ENCODE data around the gene FFAR3. TPM values are rescaled to one million over a fixed set of nuclear protein-coding genes. Genes with fewer than 3 reads are reported as not detected.

Gene FFAR3
- total RNA-seq, 2 experiments from 2014 or later = 0.19 TPM; not detected in 1

DNA sequence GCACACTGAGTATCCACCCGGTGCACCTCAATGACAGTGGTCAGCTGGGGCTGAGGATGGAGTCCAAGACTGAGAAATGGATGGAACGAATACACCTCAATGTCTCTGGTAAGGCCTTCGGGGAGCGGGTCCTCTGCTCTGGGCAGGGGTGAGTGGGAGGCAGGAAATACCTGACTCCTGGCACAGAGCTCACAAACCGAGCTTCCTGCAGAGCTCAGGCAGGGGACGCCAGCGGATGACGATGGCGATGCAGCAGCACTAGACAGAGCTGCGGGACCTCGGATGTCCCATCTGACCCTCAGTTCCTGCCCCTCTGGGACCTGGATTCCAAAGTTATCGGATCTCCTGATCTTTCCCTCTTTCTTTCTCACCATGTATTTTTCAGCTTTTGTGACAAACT lies 25.4 kb upstream of the FFAR3 start:
- no peak overlapping the region for H2AFZ ChIP-seq (ENCODE audit: low read length)
- ChIA-PET CTCF (ENCODE audit: unreplicated experiment) (interaction anchor here (0.6 to 1.1 kb wide), 3 partner anchors 15 to 162 kb away, joined by 3 to 4 read pairs (median 3); partner anchors contain the start of gene FFAR1), POLR2A (interaction anchor here (0.8 to 6.1 kb wide), 6 partner anchors 9 to 25 kb away, joined by 3 to 33 read pairs (median 8); partner anchors contain the start of gene FFAR1)
- DNase-seq (ENCODE audit: low spot score) = peak; percentile 72
- H3K4me3 ChIP-seq (ENCODE audit: low read depth, low read length, poor library complexity, severe bottlenecking) = peak overlapping the region; percentile 88
- peaks cover 29% of the 10 kb centered on the region; the same call in 1 of the 2 replicates for H4K20me1 ChIP-seq (ENCODE audit: insufficient read depth, low read length)
- peak overlapping the region; percentile 89 for H3K4me2 ChIP-seq (ENCODE audit: low read length)
- intact Hi-C loops (cut with micrococcal nuclease; ENCODE audit: unreplicated experiment) = no loop called here
- H3K9me3 ChIP-seq (ENCODE audit: low read length) = no peaks in the 10 kb centered on the region
- peaks cover 81% of the 10 kb centered on the region for H3K36me3 ChIP-seq (ENCODE audit: insufficient read depth, low read length)
- H3K79me2 ChIP-seq (ENCODE audit: insufficient read depth, low read depth, low read length) = peaks cover 89% of the 10 kb centered on the region
- TF ChIP-seq, protein P1, sequence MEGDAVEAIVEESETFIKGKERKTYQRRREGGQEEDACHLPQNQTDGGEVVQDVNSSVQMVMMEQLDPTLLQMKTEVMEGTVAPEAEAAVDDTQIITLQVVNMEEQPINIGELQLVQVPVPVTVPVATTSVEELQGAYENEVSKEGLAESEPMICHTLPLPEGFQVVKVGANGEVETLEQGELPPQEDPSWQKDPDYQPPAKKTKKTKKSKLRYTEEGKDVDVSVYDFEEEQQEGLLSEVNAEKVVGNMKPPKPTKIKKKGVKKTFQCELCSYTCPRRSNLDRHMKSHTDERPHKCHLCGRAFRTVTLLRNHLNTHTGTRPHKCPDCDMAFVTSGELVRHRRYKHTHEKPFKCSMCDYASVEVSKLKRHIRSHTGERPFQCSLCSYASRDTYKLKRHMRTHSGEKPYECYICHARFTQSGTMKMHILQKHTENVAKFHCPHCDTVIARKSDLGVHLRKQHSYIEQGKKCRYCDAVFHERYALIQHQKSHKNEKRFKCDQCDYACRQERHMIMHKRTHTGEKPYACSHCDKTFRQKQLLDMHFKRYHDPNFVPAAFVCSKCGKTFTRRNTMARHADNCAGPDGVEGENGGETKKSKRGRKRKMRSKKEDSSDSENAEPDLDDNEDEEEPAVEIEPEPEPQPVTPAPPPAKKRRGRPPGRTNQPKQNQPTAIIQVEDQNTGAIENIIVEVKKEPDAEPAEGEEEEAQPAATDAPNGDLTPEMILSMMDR (conservative IDR thresholded peaks at IDR 0.05; ENCODE audit: low read length) = peak; percentile 27; the same call in 1 of the 2 replicates
- no peak for TF ChIP-seq EZH2phosphoT487 (IDR thresholded peaks at IDR 0.05; ENCODE audit: borderline replicate concordance, low read depth, low read length)
- no peaks in the 10 kb centered on the region for H3K9me2 ChIP-seq (ENCODE audit: insufficient read depth, low read length)
- no TSS peak for BruUV-seq (replicated peaks)
- H3K27ac ChIP-seq (ENCODE audit: low read depth, low read length, poor library complexity, severe bottlenecking) = peak overlapping the region; percentile 88
- H3K4me1 ChIP-seq (ENCODE audit: insufficient read depth, low read length, poor library complexity, severe bottlenecking) = peaks cover 65% of the 10 kb centered on the region

DNA sequence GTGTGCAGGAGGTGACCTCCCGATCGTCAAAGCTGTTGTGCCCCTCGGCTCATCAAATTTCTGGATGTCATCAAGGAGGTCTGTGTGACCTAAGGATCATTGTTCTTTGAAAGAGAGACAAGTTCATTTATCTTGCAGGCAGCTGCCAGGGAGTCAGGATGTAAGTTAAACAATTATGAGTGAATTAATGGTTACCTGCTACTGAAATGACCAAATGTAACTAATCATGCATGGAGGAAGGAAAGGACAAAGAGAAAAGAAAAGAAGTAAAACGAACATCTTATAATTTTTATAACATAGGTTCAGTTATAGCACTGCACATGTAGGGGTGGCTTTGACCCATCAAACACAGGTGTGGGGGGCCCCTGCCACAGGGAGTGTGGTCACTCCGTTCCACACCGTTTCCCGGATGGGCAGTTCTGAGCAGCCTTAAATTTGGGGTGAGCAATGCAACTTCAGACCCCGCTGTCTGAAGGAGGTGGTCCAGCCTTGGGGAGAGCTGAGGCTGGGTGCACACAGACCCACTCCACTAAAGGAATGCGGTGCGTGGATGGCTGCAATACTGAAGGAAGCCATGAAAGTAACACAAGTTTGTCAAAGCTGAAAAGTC lies 24.0 kb upstream of the FFAR3 start:
- ChIA-PET CTCF (ENCODE audit: unreplicated experiment) (no interaction called here), POLR2A (interaction anchor here (0.9 to 3.2 kb wide), 3 partner anchors 10 to 19 kb away, joined by 3 to 16 read pairs (median 5); no protein-coding TSS in a partner anchor)
- H3K79me2 ChIP-seq (ENCODE audit: insufficient read depth, low read depth, low read length) = peaks cover 77% of the 10 kb centered on the region
- peak overlapping the region; percentile 88 for H3K4me3 ChIP-seq (ENCODE audit: low read depth, low read length, poor library complexity, severe bottlenecking)
- peaks cover 54% of the 10 kb centered on the region for H3K4me1 ChIP-seq (ENCODE audit: insufficient read depth, low read length, poor library complexity, severe bottlenecking)
- no peaks in the 10 kb centered on the region for H3K9me2 ChIP-seq (ENCODE audit: insufficient read depth, low read length)
- peaks cover 93% of the 10 kb centered on the region for H3K36me3 ChIP-seq (ENCODE audit: insufficient read depth, low read length)
- DNase-seq (ENCODE audit: low spot score) = no peak
- TF ChIP-seq, protein P1 (conservative IDR thresholded peaks at IDR 0.05; ENCODE audit: low read length) = no peak
- no peak for TF ChIP-seq EZH2phosphoT487 (IDR thresholded peaks at IDR 0.05; ENCODE audit: borderline replicate concordance, low read depth, low read length)
- no peak overlapping the region for H2AFZ ChIP-seq (ENCODE audit: low read length)
- peak overlapping the region; percentile 89 for H3K4me2 ChIP-seq (ENCODE audit: low read length)
- no peaks in the 10 kb centered on the region for H3K9me3 ChIP-seq (ENCODE audit: low read length)
- peak overlapping the region; percentile 88 for H3K27ac ChIP-seq (ENCODE audit: low read depth, low read length, poor library complexity, severe bottlenecking)
- peaks cover 29% of the 10 kb centered on the region; the same call in 1 of the 2 replicates for H4K20me1 ChIP-seq (ENCODE audit: insufficient read depth, low read length)
- intact Hi-C loops (cut with micrococcal nuclease; ENCODE audit: unreplicated experiment) = no loop called here
- no TSS peak for BruUV-seq (replicated peaks)
